Choroid plexus epithelial cell (primary cell): ENCODE measurements around the gene SGPL1.

Experiments used
- DNase-seq: peaks from one replicate; pipeline ENCODE4 v3.0.0-alpha.2; 2010; ENCODE audit warnings: low read depth
- H3K4me3 ChIP-seq: 2 replicates; pipeline ENCODE4 v1.5.1; 2011; ENCODE audit warnings: low read depth, mild to moderate bottlenecking, control low read depth, low read length, moderate library complexity
- CTCF ChIP-seq: conservative IDR thresholded peaks from 2 replicates; pipeline ENCODE4 v1.5.1; 2011; ENCODE audit warnings: low read depth, mild to moderate bottlenecking, control low read depth, inconsistent platforms, low read length, moderate library complexity

The SGPL1 gene

GRCh38 chr10:70845256-70845655, 29.5 kb downstream of the SGPL1 start:
- no peak overlapping the region for H3K4me3 ChIP-seq
- TF ChIP-seq CTCF, result no peak
- DNase-seq, result no peak

- DNase-seq, result no peak
- no peak for TF ChIP-seq CTCF
- H3K4me3 ChIP-seq, result no peak overlapping the region
These were observed 30.1 kb downstream of the SGPL1 start for GRCh38 chr10:70845816-70846215.

- no peak overlapping the region for H3K4me3 ChIP-seq
- TF ChIP-seq CTCF, result no peak
- no peak for DNase-seq
These were observed 31.0 kb downstream of the SGPL1 start for GRCh38 chr10:70846795-70847194.

GRCh38 chr10:70847659-70848360, 32.1 kb downstream of the SGPL1 start:
- no peak for TF ChIP-seq CTCF
- no peak overlapping the region for H3K4me3 ChIP-seq
- no peak for DNase-seq

- no peak for TF ChIP-seq CTCF
- peak; percentile 83 for DNase-seq
- H3K4me3 ChIP-seq, result no peak overlapping the region
These were observed 33.9 kb downstream of the SGPL1 start for GRCh38 chr10:70849582-70850016.

GRCh38 chr10:70850097-70850496, 34.3 kb downstream of the SGPL1 start:
- no peak overlapping the region for H3K4me3 ChIP-seq
- TF ChIP-seq CTCF, result no peak
- DNase-seq, result no peak
